COLO829 (cell line): ENCODE measurements around the gene RAB6A.

Experiments
- DNase-seq: peaks from one replicate; pipeline ENCODE4 v3.0.0; 2012; ENCODE audit warnings: low spot score

The RAB6A gene

GRCh38 chr11:73652856-73653559 lies 107.9 kb downstream of the RAB6A start:
- no peak for DNase-seq

- peak; percentile 100 for DNase-seq
These were observed 108.7 kb downstream of the RAB6A start for GRCh38 chr11:73652046-73652730.

- no peak for DNase-seq
These were observed 109.2 kb downstream of the RAB6A start for GRCh38 chr11:73651661-73652045.

GRCh38 chr11:73651252-73651651 lies 109.6 kb downstream of the RAB6A start:
- no peak for DNase-seq

- no peak for DNase-seq
These were observed 110.5 kb downstream of the RAB6A start for GRCh38 chr11:73650400-73650799.

- no peak for DNase-seq
These were observed 111.7 kb downstream of the RAB6A start for GRCh38 chr11:73649206-73649605.

GRCh38 chr11:73648571-73649046 lies 112.3 kb downstream of the RAB6A start:
- no peak for DNase-seq

GRCh38 chr11:73648121-73648520 lies 112.8 kb downstream of the RAB6A start:
- no peak for DNase-seq

GRCh38 chr11:73647459-73648100 lies 113.3 kb downstream of the RAB6A start:
- DNase-seq: peak; percentile 95

- no peak for DNase-seq
These were observed 114.8 kb downstream of the RAB6A start, which contains the start of gene PLEKHB1 for GRCh38 chr11:73645972-73646631. PLEKHB1 (plus strand) TSS chr11:73646581; CDS start chr11:73646609, 28 bp downstream.

- DNase-seq: no peak
These were observed 115.5 kb downstream of the RAB6A start for GRCh38 chr11:73645121-73645969.

GRCh38 chr11:73641668-73642067 lies 119.2 kb downstream of the RAB6A start:
- DNase-seq: no peak

GRCh38 chr11:73640592-73640991 lies 120.3 kb downstream of the RAB6A start:
- DNase-seq: no peak

GRCh38 chr11:73637012-73637411 lies 123.9 kb downstream of the RAB6A start:
- no peak for DNase-seq

GRCh38 chr11:73636249-73636648 lies 124.6 kb downstream of the RAB6A start:
- DNase-seq: no peak

- no peak for DNase-seq
These were observed 125.2 kb downstream of the RAB6A start for GRCh38 chr11:73635721-73636120.

- no peak for DNase-seq
These were observed 126.9 kb downstream of the RAB6A start for GRCh38 chr11:73633999-73634398.

GRCh38 chr11:73632996-73633395 lies 127.9 kb downstream of the RAB6A start:
- DNase-seq: no peak

- DNase-seq: no peak
These were observed 131.0 kb downstream of the RAB6A start for GRCh38 chr11:73629907-73630306.

GRCh38 chr11:73625696-73626318 lies 135.1 kb downstream of the RAB6A start:
- peak; percentile 91 for DNase-seq
